H9 (cell line): Measurements from ENCODE around the gene CETP. TPM values are rescaled to one million over a fixed set of nuclear protein-coding genes. Genes with fewer than 3 reads are reported as not detected.

Experiments
- DNase-seq: peaks from one replicate; pipeline ENCODE4 v3.0.0-alpha.2; 2017
- H2AFZ ChIP-seq: one replicate; pipeline ENCODE4 v1.6.1; 2013; ENCODE audit warnings: mild to moderate bottlenecking, low read length, control low read depth, moderate library complexity
- H2AK5ac ChIP-seq: 2 replicates; pipeline ENCODE4 v1.6.1; 2013; ENCODE audit warnings: low read length, control low read depth, mixed read lengths; ENCODE audit not compliant: insufficient read length
- H2BK120ac ChIP-seq: one replicate; pipeline ENCODE4 v1.6.1; 2013; ENCODE audit warnings: low read depth, mild to moderate bottlenecking, low read length, control low read depth, inconsistent platforms; ENCODE audit not compliant: poor library complexity, severe bottlenecking
- H2BK12ac ChIP-seq: 2 replicates; pipeline ENCODE4 v1.6.1; 2013; ENCODE audit warnings: low read length, control low read depth, mixed read lengths, low read depth; ENCODE audit not compliant: insufficient read length
- H2BK15ac ChIP-seq: 2 replicates; pipeline ENCODE4 v1.6.1; 2013; ENCODE audit warnings: low read depth, low read length, control low read depth
- H2BK20ac ChIP-seq: one replicate; pipeline ENCODE4 v1.6.1; 2013; ENCODE audit warnings: low read depth, mild to moderate bottlenecking, low read length, control low read depth, inconsistent platforms; ENCODE audit not compliant: poor library complexity, severe bottlenecking
- H2BK5ac ChIP-seq: 2 replicates; pipeline ENCODE4 v1.6.1; 2013; ENCODE audit warnings: low read length, control low read depth, mixed read lengths; ENCODE audit not compliant: insufficient read length
- H3K14ac ChIP-seq: 2 replicates; pipeline ENCODE4 v1.6.1; 2013; ENCODE audit warnings: low read length, control low read depth; ENCODE audit not compliant: insufficient read depth
- H3K18ac ChIP-seq: 2 replicates; pipeline ENCODE4 v1.6.1; 2013; ENCODE audit warnings: low read depth, mild to moderate bottlenecking, mixed read lengths, low read length, control low read depth; ENCODE audit not compliant: insufficient read length
- H3K23ac ChIP-seq: 2 replicates; pipeline ENCODE4 v1.6.1; 2013; ENCODE audit warnings: low read length, control low read depth, mixed read lengths, low read depth; ENCODE audit not compliant: insufficient read length
- H3K23me2 ChIP-seq: 2 replicates; pipeline ENCODE4 v1.6.1; 2013; ENCODE audit warnings: low read depth, mild to moderate bottlenecking, mixed read lengths, low read length, control low read depth; ENCODE audit not compliant: insufficient read length, poor library complexity, severe bottlenecking
- H3K27ac ChIP-seq: 2 replicates; pipeline ENCODE4 v1.5.1; 2013; ENCODE audit warnings: low read length, control low read depth, mixed read lengths, low read depth; ENCODE audit not compliant: insufficient read length
- H3K27me3 ChIP-seq: 2 replicates; pipeline ENCODE4 v1.6.1; 2013; ENCODE audit warnings: low read length, control low read depth, inconsistent platforms; ENCODE audit not compliant: insufficient read depth
- H3K4ac ChIP-seq: 2 replicates; pipeline ENCODE4 v1.6.1; 2013; ENCODE audit warnings: low read depth, mild to moderate bottlenecking, control low read depth, inconsistent platforms, low read length, moderate library complexity
- H3K4me1 ChIP-seq: 2 replicates; pipeline ENCODE4 v1.6.1; 2013; ENCODE audit warnings: low read length, control low read depth, inconsistent platforms; ENCODE audit not compliant: insufficient read depth
- H3K4me2 ChIP-seq: 2 replicates; pipeline ENCODE4 v1.6.1; 2013; ENCODE audit warnings: low read length, control low read depth, mixed read lengths; ENCODE audit not compliant: insufficient read length, insufficient read depth
- H3K56ac ChIP-seq: 2 replicates; pipeline ENCODE4 v1.6.1; 2013; ENCODE audit warnings: low read depth, mild to moderate bottlenecking, mixed read lengths, low read length, control low read depth; ENCODE audit not compliant: insufficient read length
- H3K79me1 ChIP-seq: 2 replicates; pipeline ENCODE4 v1.6.1; 2013; ENCODE audit warnings: low read depth, mild to moderate bottlenecking, moderate library complexity, low read length, control low read depth, inconsistent platforms; ENCODE audit not compliant: insufficient read depth, poor library complexity, severe bottlenecking
- H3K79me2 ChIP-seq: 2 replicates; pipeline ENCODE4 v1.6.1; 2013; ENCODE audit warnings: low read length, control low read depth, inconsistent platforms; ENCODE audit not compliant: insufficient read depth
- H3K9ac ChIP-seq: 2 replicates; pipeline ENCODE4 v1.6.1; 2013; ENCODE audit warnings: low read length, control low read depth, mixed read lengths; ENCODE audit not compliant: insufficient read length; ENCODE audit errors: extremely low read depth
- H3K9me3 ChIP-seq: one replicate; pipeline ENCODE4 v1.6.1; 2013; ENCODE audit warnings: low read depth, low read length, inconsistent platforms; ENCODE audit not compliant: control insufficient read depth
- H3T11ph ChIP-seq: one replicate; pipeline ENCODE4 v1.6.1; 2013; ENCODE audit warnings: mild to moderate bottlenecking, low read length, control low read depth, inconsistent platforms
- H4K20me1 ChIP-seq: one replicate; pipeline ENCODE4 v1.6.1; 2013; ENCODE audit not compliant: control insufficient read depth, insufficient read length, insufficient read depth
- H4K5ac ChIP-seq: 2 replicates; pipeline ENCODE4 v1.6.1; 2013; ENCODE audit warnings: low read depth, mild to moderate bottlenecking, mixed read lengths, low read length, control low read depth; ENCODE audit not compliant: insufficient read length
- H4K8ac ChIP-seq: replicated peaks from 2 replicates; pipeline ENCODE4 v1.6.1; 2013; ENCODE audit warnings: low read length, control low read depth, mixed read lengths, low read depth; ENCODE audit not compliant: insufficient read length
- H4K91ac ChIP-seq: 2 replicates; pipeline ENCODE4 v1.6.1; 2013; ENCODE audit warnings: low read depth, mild to moderate bottlenecking, moderate library complexity, mixed read lengths, low read length, control low read depth; ENCODE audit not compliant: insufficient read length
- H3K27ac Mint-ChIP-seq, 3 experiments: 2 replicates in 2 of 3; 3 replicates in 1 of 3; pipeline ENCODE4 v1.8.0; 2020 to 2021; ENCODE audit warnings: mixed read lengths in 3 of 3, mild to moderate bottlenecking in 1 of 3, moderate library complexity in 1 of 3
- H3K27me3 Mint-ChIP-seq: 2 replicates; pipeline ENCODE4 v1.8.0; 2021; ENCODE audit warnings: low read depth, mild to moderate bottlenecking, moderate library complexity, mixed read lengths
- H3K36me3 Mint-ChIP-seq, 3 experiments: 2 replicates in 2 of 3; 3 replicates in 1 of 3; pipeline ENCODE4 v1.8.0; 2020 to 2021; ENCODE audit warnings: low read depth in 3 of 3, mixed read lengths in 3 of 3; ENCODE audit not compliant: insufficient read depth in 1 of 3
- H3K4me1 Mint-ChIP-seq, 2 experiments: 2 replicates each; pipeline ENCODE4 v1.8.0; 2020; ENCODE audit warnings: mixed read lengths in 2 of 2
- H3K4me3 Mint-ChIP-seq, 2 experiments: 2 replicates in 1 of 2; 3 replicates in 1 of 2; pipeline ENCODE4 v1.8.0; 2020 to 2021; ENCODE audit warnings: mild to moderate bottlenecking in 2 of 2, mixed read lengths in 2 of 2, moderate library complexity in 1 of 2
- H3K9me3 Mint-ChIP-seq, 2 experiments: 2 replicates in 1 of 2; 3 replicates in 1 of 2; pipeline ENCODE4 v1.8.0; 2020; ENCODE audit warnings: mild to moderate bottlenecking in 2 of 2, mixed read lengths in 2 of 2, moderate library complexity in 1 of 2
- CTCF ChIP-seq: fragments of 200-600 bp; sonication (generic); conservative IDR thresholded peaks from 3 replicates; pipeline ENCODE4 v1.8.0; 2021; ENCODE audit warnings: antibody characterized with exemption, mild to moderate bottlenecking
- WGBS: extraction: QIAGEN DNeasy Blood & Tissue Kit; methylation state at CpG from one replicate; pipeline ENCODE4 v1.1.7; 2013; ENCODE audit warnings: missing lambda C conversion rate, low lambda C conversion rate, mixed read lengths; ENCODE audit not compliant: insufficient read length; ENCODE audit errors: extremely low coverage; 5-methylcytosine and 5-hydroxymethylcytosine counted together
- total RNA-seq: library from RNA; stranded (reverse); gene quantifications from 2 replicates; pipeline ENCODE4 v1.2.1, GENCODE V29; 2021

Gene CETP
- total RNA-seq, 1 experiment from 2014 or later, result not detected

- Histone ChIP-seq H4K20me1 (no peaks in the 10 kb centered on the region), H3K4me2 (no peak overlapping the region), H2BK5ac (no peak overlapping the region), H2BK12ac (no peak overlapping the region), H3K79me2 (no peaks in the 10 kb centered on the region), H3K4me1 (no peaks in the 10 kb centered on the region), H3K4ac (no peak overlapping the region), H3K56ac (no peak overlapping the region), H2BK15ac (no peak overlapping the region), H3K23ac (no peak overlapping the region), H3K9ac (no peak overlapping the region), H4K8ac (no peak overlapping the region), H2BK20ac (no peak overlapping the region), H3T11ph (no peak overlapping the region), H2BK120ac (no peak overlapping the region), H3K79me1 (no peaks in the 10 kb centered on the region), H3K18ac (no peak overlapping the region), H2AK5ac (no peak overlapping the region), H3K27ac (no peak overlapping the region), H4K91ac (no peak overlapping the region), H2AFZ (no peak overlapping the region), H4K5ac (no peak overlapping the region), H3K27me3 (no peaks in the 10 kb centered on the region), H3K9me3 (no peaks in the 10 kb centered on the region), H3K23me2 (no peaks in the 10 kb centered on the region), H3K14ac (no peak overlapping the region)
- WGBS, result no CpG with 5 or more reads among the region's 21 CpGs
- no peaks in the 10 kb centered on the region for H3K36me3 Mint-ChIP-seq
- no peak overlapping the region for H3K4me3 Mint-ChIP-seq
- H3K9me3 Mint-ChIP-seq, result no peaks in the 10 kb centered on the region
- H3K27ac Mint-ChIP-seq, result no peak overlapping the region
- no peak for DNase-seq
- peaks cover 7 to 12% of the 10 kb centered on the region in 2 experiments for H3K4me1 Mint-ChIP-seq
- no peak for TF ChIP-seq CTCF
- H3K27me3 Mint-ChIP-seq, result peaks cover 1% of the 10 kb centered on the region; the same call in 1 of the 2 replicates
Measured at GRCh38 chr16:57025941-57026777, 64.4 kb downstream of the CETP start.
